HEK293 (cell line): ENCODE measurements around the gene ABCB11.

ENCODE experiments used
- BCL11B ChIP-seq: fragments of 450-650 bp; formaldehyde crosslinking; IDR thresholded peaks from 2 replicates; pipeline ENCODE4 v1.5.1; 2016; ENCODE audit warnings: low read depth, missing biosample characterization, missing genetic modification characterization
- ELK4 ChIP-seq: IDR thresholded peaks from 2 replicates; pipeline ENCODE4 v1.6.1; 2011; ENCODE audit warnings: mild to moderate bottlenecking, low read depth, low read length, borderline replicate concordance
- HOXA7 ChIP-seq: sonication (generic); formaldehyde crosslinking; IDR thresholded peaks from 2 replicates; pipeline ENCODE4 v1.8.1; 2022; ENCODE audit warnings: missing genetic modification reagents, borderline replicate concordance
- KLF8 ChIP-seq: fragments of 450-650 bp; formaldehyde crosslinking; IDR thresholded peaks from 2 replicates; pipeline ENCODE4 v1.5.1; 2016; ENCODE audit warnings: missing biosample characterization, missing genetic modification characterization
- KLF9 ChIP-seq: fragments of 450-650 bp; formaldehyde crosslinking; IDR thresholded peaks from 2 replicates; pipeline ENCODE4 v1.5.1; 2016; ENCODE audit warnings: missing biosample characterization, missing genetic modification characterization, low read depth
- SP2 ChIP-seq: fragments of 450-650 bp; formaldehyde crosslinking; IDR thresholded peaks from 2 replicates; pipeline ENCODE4 v1.5.1; 2016; ENCODE audit warnings: missing biosample characterization, missing genetic modification characterization
- ZBTB17 ChIP-seq: fragments of 450-650 bp; formaldehyde crosslinking; IDR thresholded peaks from 2 replicates; pipeline ENCODE4 v1.5.1; 2016; ENCODE audit warnings: missing biosample characterization, missing genetic modification characterization
- ZBTB44 ChIP-seq: fragments of 450-650 bp; IDR thresholded peaks from 2 replicates; pipeline ENCODE4 v1.5.1; 2018; ENCODE audit warnings: missing biosample characterization, mild to moderate bottlenecking, missing genetic modification characterization
- ZBTB8A ChIP-seq: fragments of 450-650 bp; formaldehyde crosslinking; IDR thresholded peaks from 2 replicates; pipeline ENCODE4 v1.5.1; 2016; ENCODE audit warnings: missing biosample characterization, missing genetic modification characterization
- ZNF133 ChIP-seq: fragments of 450-650 bp; formaldehyde crosslinking; IDR thresholded peaks from 2 replicates; pipeline ENCODE4 v1.5.1; 2016; ENCODE audit warnings: missing biosample characterization, missing genetic modification characterization
- ZNF138 ChIP-seq: fragments of 450-650 bp; formaldehyde crosslinking; IDR thresholded peaks from 2 replicates; pipeline ENCODE4 v1.5.1; 2016; ENCODE audit warnings: missing biosample characterization, missing genetic modification characterization, borderline replicate concordance
- ZNF155 ChIP-seq: fragments of 450-650 bp; formaldehyde crosslinking; IDR thresholded peaks from 2 replicates; pipeline ENCODE4 v1.5.1; 2016; ENCODE audit warnings: missing biosample characterization, missing genetic modification characterization
- ZNF175 ChIP-seq: fragments of 450-650 bp; formaldehyde crosslinking; IDR thresholded peaks from 2 replicates; pipeline ENCODE4 v1.5.1; 2016; ENCODE audit warnings: missing biosample characterization, missing genetic modification characterization
- ZNF221 ChIP-seq: fragments of 450-650 bp; formaldehyde crosslinking; IDR thresholded peaks from 2 replicates; pipeline ENCODE4 v1.5.1; 2017; ENCODE audit warnings: missing biosample characterization, missing genetic modification characterization, borderline replicate concordance
- ZNF302 ChIP-seq: fragments of 450-650 bp; formaldehyde crosslinking; IDR thresholded peaks from 2 replicates; pipeline ENCODE4 v1.5.1; 2016; ENCODE audit warnings: missing biosample characterization, missing genetic modification characterization, low read depth
- ZNF366 ChIP-seq: fragments of 450-650 bp; formaldehyde crosslinking; conservative IDR thresholded peaks from 2 replicates; pipeline ENCODE4 v1.5.1; 2016; ENCODE audit warnings: missing biosample characterization, missing genetic modification characterization
- ZNF391 ChIP-seq: fragments of 450-650 bp; formaldehyde crosslinking; IDR thresholded peaks from 2 replicates; pipeline ENCODE4 v1.5.1; 2016; ENCODE audit warnings: low read depth, missing biosample characterization, missing genetic modification characterization, borderline replicate concordance
- ZNF394 ChIP-seq: fragments of 450-650 bp; formaldehyde crosslinking; IDR thresholded peaks from 2 replicates; pipeline ENCODE4 v1.5.1; 2016; ENCODE audit warnings: missing biosample characterization, missing genetic modification characterization, mild to moderate bottlenecking, moderate library complexity, borderline replicate concordance
- ZNF398 ChIP-seq: fragments of 450-650 bp; formaldehyde crosslinking; IDR thresholded peaks from 2 replicates; pipeline ENCODE4 v1.5.1; 2017; ENCODE audit warnings: missing biosample characterization, missing genetic modification characterization
- ZNF513 ChIP-seq: fragments of 450-650 bp; IDR thresholded peaks from 2 replicates; pipeline ENCODE4 v1.5.1; 2018; ENCODE audit warnings: missing biosample characterization, missing genetic modification characterization
- ZNF571 ChIP-seq: fragments of 450-650 bp; formaldehyde crosslinking; IDR thresholded peaks from 2 replicates; pipeline ENCODE4 v1.5.0; 2017; ENCODE audit warnings: missing biosample characterization, missing genetic modification characterization
- ZNF600 ChIP-seq: fragments of 450-650 bp; formaldehyde crosslinking; IDR thresholded peaks from 2 replicates; pipeline ENCODE4 v1.5.1; 2016; ENCODE audit warnings: missing biosample characterization, missing genetic modification characterization
- ZNF610 ChIP-seq: fragments of 450-650 bp; formaldehyde crosslinking; IDR thresholded peaks from 2 replicates; pipeline ENCODE4 v1.5.1; 2016; ENCODE audit warnings: missing biosample characterization, missing genetic modification characterization, borderline replicate concordance
- ZNF658 ChIP-seq: fragments of 450-650 bp; formaldehyde crosslinking; IDR thresholded peaks from 2 replicates; pipeline ENCODE4; 2016; ENCODE audit warnings: missing biosample characterization, missing genetic modification characterization
- ZNF768 ChIP-seq: fragments of 450-650 bp; formaldehyde crosslinking; IDR thresholded peaks from 2 replicates; pipeline ENCODE4 v1.5.1; 2018; ENCODE audit warnings: missing biosample characterization, mild to moderate bottlenecking, missing genetic modification characterization
- ZNF777 ChIP-seq: fragments of 450-650 bp; formaldehyde crosslinking; IDR thresholded peaks from 2 replicates; pipeline ENCODE4 v1.5.1; 2017; ENCODE audit warnings: missing biosample characterization, missing genetic modification characterization, borderline replicate concordance
- ZNF785 ChIP-seq: fragments of 450-650 bp; formaldehyde crosslinking; IDR thresholded peaks from 2 replicates; pipeline ENCODE4 v1.5.1; 2016; ENCODE audit warnings: missing biosample characterization, missing genetic modification characterization
- ZSCAN23 ChIP-seq: fragments of 450-650 bp; formaldehyde crosslinking; IDR thresholded peaks from 2 replicates; pipeline ENCODE4 v1.5.1; 2016; ENCODE audit warnings: missing biosample characterization, missing genetic modification characterization
- ZSCAN30 ChIP-seq: fragments of 450-650 bp; IDR thresholded peaks from 2 replicates; pipeline ENCODE4 v1.5.1; 2018; ENCODE audit warnings: missing biosample characterization, mild to moderate bottlenecking, missing genetic modification characterization, moderate library complexity
- ZSCAN5A ChIP-seq: fragments of 450-650 bp; formaldehyde crosslinking; IDR thresholded peaks from 2 replicates; pipeline ENCODE4 v1.5.1; 2016; ENCODE audit warnings: missing biosample characterization, missing genetic modification characterization
- TF ChIP-seq, protein P1 (sequence below): fragments of 450-650 bp; formaldehyde crosslinking; IDR thresholded peaks from 2 replicates; pipeline ENCODE4 v1.5.1; 2016; ENCODE audit warnings: missing biosample characterization, missing genetic modification characterization

The ABCB11 gene

GRCh38 chr2:169069341-169069740 lies 38.2 kb upstream of the ABCB11 start, which contains the start of gene DHRS9 (continued):
- TF ChIP-seq SP2 (tag by site-specific recombination), result no peak
- TF ChIP-seq ZNF571, result no peak
- peak; percentile 68; the same call in 1 of the 2 replicates for TF ChIP-seq ZNF394
- no peak for TF ChIP-seq ZNF513 (tag by site-specific recombination)
- TF ChIP-seq KLF8 (tag by site-specific recombination), result no peak
- no peak for TF ChIP-seq ZNF221 (tag by site-specific recombination)
- TF ChIP-seq ZNF302 (tag by site-specific recombination), result no peak
- TF ChIP-seq, protein P1, sequence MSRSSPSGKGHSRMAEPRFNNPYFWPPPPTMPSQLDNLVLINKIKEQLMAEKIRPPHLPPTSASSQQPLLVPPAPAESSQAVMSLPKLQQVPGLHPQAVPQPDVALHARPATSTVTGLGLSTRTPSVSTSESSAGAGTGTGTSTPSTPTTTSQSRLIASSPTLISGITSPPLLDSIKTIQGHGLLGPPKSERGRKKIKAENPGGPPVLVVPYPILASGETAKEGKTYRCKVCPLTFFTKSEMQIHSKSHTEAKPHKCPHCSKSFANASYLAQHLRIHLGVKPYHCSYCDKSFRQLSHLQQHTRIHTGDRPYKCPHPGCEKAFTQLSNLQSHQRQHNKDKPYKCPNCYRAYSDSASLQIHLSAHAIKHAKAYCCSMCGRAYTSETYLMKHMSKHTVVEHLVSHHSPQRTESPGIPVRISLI (tag by site-specific recombination), result no peak
- no peak for TF ChIP-seq ZNF777 (tag by site-specific recombination)
- no peak for TF ChIP-seq HOXA7
- no peak for TF ChIP-seq ZNF658 (tag by site-specific recombination)
- TF ChIP-seq ZBTB44, result no peak
- TF ChIP-seq ZNF155 (tag by site-specific recombination), result no peak
- TF ChIP-seq ZNF398 (tag by site-specific recombination), result no peak
- TF ChIP-seq ZNF138 (tag by site-specific recombination), result no peak
- no peak for TF ChIP-seq ZSCAN30 (tag by site-specific recombination)
- no peak for TF ChIP-seq ZNF175 (tag by site-specific recombination)
- TF ChIP-seq ZSCAN5A (tag by site-specific recombination), result no peak
- TF ChIP-seq ZNF366 (tag by site-specific recombination), result 0 out of 2 replicates have a peak, but pooled peaks have one; percentile 21
- TF ChIP-seq ZNF610 (tag by site-specific recombination), result no peak
- TF ChIP-seq KLF9, result no peak
- no peak for TF ChIP-seq ELK4
- TF ChIP-seq BCL11B (tag by site-specific recombination), result no peak
- TF ChIP-seq ZNF600 (tag by site-specific recombination), result no peak
- TF ChIP-seq ZBTB17 (tag by site-specific recombination), result 0 out of 2 replicates have a peak, but pooled peaks have one; percentile 16
- no peak for TF ChIP-seq ZNF391 (tag by site-specific recombination)
- TF ChIP-seq ZBTB8A (tag by site-specific recombination), result no peak
- no peak for TF ChIP-seq ZNF768 (tag by site-specific recombination)
- TF ChIP-seq ZSCAN23, result no peak
- no peak for TF ChIP-seq ZNF785 (tag by site-specific recombination)
- TF ChIP-seq ZNF133 (tag by site-specific recombination), result no peak
